HEK293T (cell line): Measurements from ENCODE around the gene RBM26.

ENCODE experiments used
- CTCF ChIA-PET: fragments of 350-600 bp; formaldehyde crosslinking; extraction: SDS; loops from one replicate; lab custom pipeline; 2021; ENCODE audit warnings: antibody characterized with exemption, inconsistent platforms; lab: Yijun Ruan, JAX
- POLR2A ChIA-PET: fragments of 350-600 bp; formaldehyde crosslinking; extraction: SDS; loops from one replicate; lab custom pipeline; 2020; ENCODE audit warnings: antibody characterized with exemption, inconsistent platforms; lab: Yijun Ruan, JAX
- DNase-seq: peaks from one replicate; pipeline ENCODE4 v3.0.0; 2012; ENCODE audit warnings: mixed read lengths; ENCODE audit errors: extremely low spot score
- ARNT ChIP-seq: fragments of 450-650 bp; IDR thresholded peaks from 2 replicates; pipeline ENCODE4 v1.6.1; 2017; ENCODE audit warnings: mild to moderate bottlenecking
- BHLHE40 ChIP-seq: fragments of 450-650 bp; IDR thresholded peaks from 2 replicates; pipeline ENCODE4 v1.6.1; 2016; ENCODE audit warnings: mild to moderate bottlenecking, moderate library complexity, borderline replicate concordance
- CTBP1 ChIP-seq: fragments of 450-650 bp; IDR thresholded peaks from 2 replicates; pipeline ENCODE4 v1.6.1; 2016; ENCODE audit warnings: borderline replicate concordance
- ELF4 ChIP-seq: fragments of 450-650 bp; IDR thresholded peaks from 2 replicates; pipeline ENCODE4 v1.6.1; 2017; ENCODE audit warnings: antibody characterized with exemption
- FOXA1 ChIP-seq: fragments of 450-650 bp; IDR thresholded peaks from 2 replicates; pipeline ENCODE4 v1.6.1; 2016; ENCODE audit warnings: mild to moderate bottlenecking
- FOXK2 ChIP-seq: fragments of 450-650 bp; IDR thresholded peaks from 2 replicates; pipeline ENCODE4 v1.6.1; 2016; ENCODE audit warnings: mild to moderate bottlenecking
- FOXM1 ChIP-seq: fragments of 450-650 bp; IDR thresholded peaks from 2 replicates; pipeline ENCODE4 v1.6.1; 2017; ENCODE audit warnings: mild to moderate bottlenecking, borderline replicate concordance
- HDGF ChIP-seq: fragments of 450-650 bp; IDR thresholded peaks from 2 replicates; pipeline ENCODE4 v1.6.1; 2017; ENCODE audit warnings: antibody characterized with exemption, borderline replicate concordance
- L3MBTL2 ChIP-seq: fragments of 450-650 bp; conservative IDR thresholded peaks from 2 replicates; pipeline ENCODE4 v1.6.1; 2016; ENCODE audit warnings: mild to moderate bottlenecking
- LEF1 ChIP-seq: fragments of 450-650 bp; IDR thresholded peaks from 2 replicates; pipeline ENCODE4 v1.6.1; 2017; ENCODE audit warnings: mild to moderate bottlenecking, borderline replicate concordance
- NFRKB ChIP-seq: fragments of 450-650 bp; IDR thresholded peaks from 2 replicates; pipeline ENCODE4 v1.6.1; 2016; ENCODE audit warnings: mild to moderate bottlenecking, moderate library complexity
- SP1 ChIP-seq: fragments of 450-650 bp; IDR thresholded peaks from 2 replicates; pipeline ENCODE4 v1.6.1; 2017
- SUZ12 ChIP-seq: fragments of 450-650 bp; IDR thresholded peaks from 2 replicates; pipeline ENCODE4 v1.6.1; 2016; ENCODE audit warnings: mild to moderate bottlenecking
- TARDBP ChIP-seq: fragments of 450-650 bp; IDR thresholded peaks from 2 replicates; pipeline ENCODE4 v1.6.1; 2016
- ZNF384 ChIP-seq: fragments of 450-650 bp; IDR thresholded peaks from 2 replicates; pipeline ENCODE4 v1.6.1; 2016
- TF ChIP-seq, protein P1 (sequence below): fragments of 450-650 bp; IDR thresholded peaks from 2 replicates; pipeline ENCODE4 v1.6.1; 2016

Gene RBM26

DNA sequence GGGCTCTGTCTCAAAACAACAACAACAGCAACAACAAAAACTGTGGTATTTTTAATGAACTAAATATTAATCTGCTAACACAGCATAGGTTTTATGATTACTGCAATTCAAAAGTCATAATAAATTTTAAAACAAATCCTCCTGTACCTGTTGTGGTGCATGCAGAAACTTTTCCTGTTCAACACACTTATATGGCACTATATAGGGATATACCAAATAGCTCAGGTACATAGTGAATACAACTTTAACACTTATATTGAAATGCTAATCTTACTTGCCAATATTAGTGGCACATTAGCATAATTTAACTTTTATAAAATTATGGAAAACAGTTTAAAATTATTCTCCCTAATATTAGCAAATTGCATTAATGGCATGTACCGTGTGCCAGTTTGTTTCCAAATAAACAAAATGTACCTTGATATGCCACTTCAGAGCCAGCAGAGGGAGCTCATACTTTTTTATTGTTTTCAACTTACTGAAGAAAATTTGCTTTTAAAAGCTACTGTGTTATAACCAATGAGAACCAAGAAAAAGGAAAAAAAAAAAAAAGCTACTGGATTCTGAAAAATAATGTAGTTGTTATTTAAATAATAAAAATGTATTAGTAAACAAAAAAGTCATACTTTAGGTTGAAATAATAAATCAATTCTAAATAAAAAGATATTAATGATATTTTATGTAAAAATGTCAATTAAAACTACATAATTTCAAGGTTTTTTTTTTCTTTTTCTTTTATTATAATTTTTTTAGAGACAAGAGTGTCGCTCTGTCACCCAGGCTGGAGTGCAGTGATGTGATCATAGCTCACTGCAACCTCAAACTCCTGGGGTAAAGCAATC is 18.0 kb upstream of the RBM26 start:
- peak; percentile 60 for DNase-seq
- ChIA-PET POLR2A (interaction anchor here (0.8 to 1.6 kb wide), 4 partner anchors 14 to 117 kb away, joined by 3 to 14 read pairs (median 10); partner anchors contain the start of genes NDFIP2 and RBM26), CTCF (interaction anchor here (0.6 to 3.1 kb wide), 33 partner anchors 9 to 1802 kb away, joined by 3 to 77 read pairs (median 5); partner anchors contain the start of gene RBM26)
- TF ChIP-seq SUZ12 (no peak), HDGF (no peak), FOXM1 (no peak), NFRKB (no peak), ZNF384 (peak; percentile 95)
- TF ChIP-seq, protein P1, sequence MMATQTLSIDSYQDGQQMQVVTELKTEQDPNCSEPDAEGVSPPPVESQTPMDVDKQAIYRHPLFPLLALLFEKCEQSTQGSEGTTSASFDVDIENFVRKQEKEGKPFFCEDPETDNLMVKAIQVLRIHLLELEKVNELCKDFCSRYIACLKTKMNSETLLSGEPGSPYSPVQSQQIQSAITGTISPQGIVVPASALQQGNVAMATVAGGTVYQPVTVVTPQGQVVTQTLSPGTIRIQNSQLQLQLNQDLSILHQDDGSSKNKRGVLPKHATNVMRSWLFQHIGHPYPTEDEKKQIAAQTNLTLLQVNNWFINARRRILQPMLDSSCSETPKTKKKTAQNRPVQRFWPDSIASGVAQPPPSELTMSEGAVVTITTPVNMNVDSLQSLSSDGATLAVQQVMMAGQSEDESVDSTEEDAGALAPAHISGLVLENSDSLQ = no peak

DNA sequence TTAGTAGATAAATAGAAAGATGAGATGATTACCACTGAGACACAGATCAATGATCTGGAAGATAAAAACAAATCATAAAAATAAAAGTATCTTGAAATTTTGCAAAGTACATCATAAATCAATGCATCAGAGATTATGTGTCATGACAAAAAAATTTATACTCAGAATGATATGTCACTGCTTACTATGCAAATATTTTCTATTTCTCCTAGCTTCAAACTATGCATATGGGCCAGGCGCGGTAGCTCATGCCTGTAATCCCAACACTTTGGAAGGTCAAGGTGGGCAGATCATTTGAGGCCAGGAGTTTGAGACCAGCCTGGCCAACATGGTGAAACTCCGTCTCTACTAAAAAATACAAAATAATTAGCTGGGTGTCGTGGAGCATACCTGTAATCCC is 17.3 kb upstream of the RBM26 start:
- DNase-seq = no peak
- CTCF ChIA-PET = interaction anchor here (0.6 to 3.1 kb wide), 11 partner anchors 10 to 588 kb away, joined by 3 to 77 read pairs (median 7); partner anchors contain the start of gene RBM26
- POLR2A ChIA-PET = interaction anchor here (1.5 kb wide), 1 partner anchor 58 kb away, joined by 14 read pairs; the partner anchor contains the start of gene NDFIP2
- TF ChIP-seq SUZ12 = no peak
- no peak for TF ChIP-seq TARDBP
- no peak for TF ChIP-seq HDGF
- TF ChIP-seq, protein P1 = 0 out of 2 replicates have a peak, but pooled peaks have one; percentile 27

DNA sequence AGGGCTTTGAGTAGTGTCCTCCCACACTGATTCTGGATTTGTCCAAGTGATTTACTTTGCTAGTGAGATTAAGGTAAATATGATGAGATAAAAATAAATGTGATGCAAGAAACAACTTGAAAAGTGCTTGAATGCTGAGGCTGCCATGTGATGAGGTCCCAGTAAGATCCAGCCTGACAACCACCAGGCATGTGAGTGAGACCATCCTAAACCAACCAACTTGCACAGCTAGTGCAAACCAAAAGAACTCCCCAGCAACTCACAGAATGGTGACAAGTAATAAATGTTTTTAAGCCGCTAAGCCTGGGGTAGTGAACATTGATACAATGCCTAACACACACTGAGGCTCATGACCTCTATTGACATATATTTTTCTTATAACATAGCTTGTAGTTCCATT is 13.3 kb upstream of the RBM26 start:
- ChIA-PET POLR2A (interaction anchor here (1.6 to 2.3 kb wide), 2 partner anchors 14 to 21 kb away, joined by 3 to 14 read pairs; partner anchors contain the start of gene RBM26), CTCF (interaction anchor here (1.5 kb wide), 1 partner anchor 122 kb away, joined by 3 read pairs; no protein-coding TSS in a partner anchor)
- no peak for DNase-seq
- TF ChIP-seq ARNT (no peak), FOXK2 (no peak), CTBP1 (no peak), LEF1 (no peak), BHLHE40 (no peak), L3MBTL2 (no peak), SUZ12 (no peak), FOXA1 (no peak), TARDBP (no peak), SP1 (no peak), ZNF384 (no peak)
- TF ChIP-seq, protein P1 = no peak

DNA sequence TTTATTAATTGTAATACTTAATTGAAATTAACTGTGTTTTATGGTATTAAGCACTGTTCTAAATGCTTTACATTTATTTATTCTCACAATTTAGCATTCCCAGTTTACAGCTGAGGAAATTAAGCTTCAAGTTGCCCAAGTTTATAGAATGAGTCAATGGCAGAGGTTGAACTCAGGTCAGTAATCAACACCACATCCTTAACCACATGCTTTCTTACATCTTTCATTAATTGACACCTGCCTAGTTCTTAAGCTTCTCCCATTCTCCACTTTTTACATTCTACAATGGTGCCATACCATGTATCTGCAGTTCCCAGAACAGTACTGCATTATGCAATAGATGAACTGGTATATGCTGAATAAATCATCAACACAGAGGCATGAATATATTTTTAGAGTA is 11.7 kb upstream of the RBM26 start:
- no peak for TF ChIP-seq FOXA1
- TF ChIP-seq ARNT = no peak
- TF ChIP-seq CTBP1 = no peak
- TF ChIP-seq TARDBP = no peak
- no peak for TF ChIP-seq L3MBTL2
- TF ChIP-seq NFRKB = no peak
- CTCF ChIA-PET = no interaction called here
- POLR2A ChIA-PET = no interaction called here
- DNase-seq = no peak

DNA sequence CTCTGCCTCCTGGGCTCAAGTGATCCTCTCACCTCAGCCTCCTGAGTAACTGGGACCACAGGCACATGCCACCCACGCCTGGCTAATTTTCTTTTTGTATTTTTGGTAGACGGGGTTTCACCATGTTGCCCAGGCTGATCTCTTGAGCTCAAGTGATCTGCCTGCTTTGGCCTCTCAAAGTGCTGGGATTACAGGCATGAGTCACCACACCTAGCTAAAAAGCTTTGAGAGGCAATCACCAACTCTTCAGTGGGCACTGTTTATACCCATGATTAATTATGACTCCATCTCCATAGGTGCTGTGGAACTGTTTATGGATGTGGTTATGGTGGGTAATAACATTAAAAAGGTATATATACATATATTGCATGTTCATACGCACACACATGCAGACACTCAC is 7.5 kb upstream of the RBM26 start:
- no peak for DNase-seq
- POLR2A ChIA-PET = interaction anchor here (0.7 to 0.8 kb wide), 2 partner anchors 8 to 15 kb away, joined by 3 read pairs; partner anchors contain the start of gene RBM26
- CTCF ChIA-PET = interaction anchor here (0.8 to 1.5 kb wide), 2 partner anchors 11 to 128 kb away, joined by 4 to 8 read pairs; no protein-coding TSS in a partner anchor
- no peak for TF ChIP-seq L3MBTL2
- no peak for TF ChIP-seq SUZ12
- TF ChIP-seq NFRKB = no peak
- no peak for TF ChIP-seq ZNF384
- no peak for TF ChIP-seq ARNT
- TF ChIP-seq, protein P1 = no peak
- no peak for TF ChIP-seq FOXM1
- TF ChIP-seq TARDBP = no peak
- TF ChIP-seq FOXK2 = no peak
- no peak for TF ChIP-seq FOXA1
- no peak for TF ChIP-seq HDGF
- TF ChIP-seq ELF4 = no peak
- TF ChIP-seq LEF1 = no peak
- TF ChIP-seq BHLHE40 = no peak
- no peak for TF ChIP-seq CTBP1
- no peak for TF ChIP-seq SP1
